D341Med (cell line): ENCODE data around the gene LIFR.

Source experiments
- DNase-seq: peaks from one replicate; pipeline ENCODE4 v3.0.0; 2012; ENCODE audit warnings: low spot score

Gene LIFR

GRCh38 chr5:38548064-38548759 is 8.2 kb downstream of the LIFR start:
- DNase-seq, result no peak

GRCh38 chr5:38547257-38547656 is 9.2 kb downstream of the LIFR start:
- DNase-seq, result no peak

- DNase-seq, result no peak
These were observed 9.7 kb downstream of the LIFR start for GRCh38 chr5:38546691-38547146.

- no peak for DNase-seq
These were observed 12.6 kb downstream of the LIFR start for GRCh38 chr5:38543886-38544285.

- no peak for DNase-seq
These were observed 13.4 kb downstream of the LIFR start for GRCh38 chr5:38543074-38543473.

- DNase-seq, result no peak
These were observed 15.2 kb downstream of the LIFR start for GRCh38 chr5:38541174-38541725.

- DNase-seq, result no peak
These were observed 16.1 kb downstream of the LIFR start for GRCh38 chr5:38540314-38540713.

- no peak for DNase-seq
These were observed 18.3 kb downstream of the LIFR start for GRCh38 chr5:38538161-38538560.

GRCh38 chr5:38537505-38537904 is 18.9 kb downstream of the LIFR start:
- DNase-seq, result no peak

- no peak for DNase-seq
These were observed 19.5 kb downstream of the LIFR start for GRCh38 chr5:38536968-38537367.

GRCh38 chr5:38535845-38536244 is 20.6 kb downstream of the LIFR start:
- DNase-seq, result no peak

GRCh38 chr5:38535248-38535750 is 21.1 kb downstream of the LIFR start:
- DNase-seq, result no peak

- DNase-seq, result no peak
These were observed 22.3 kb downstream of the LIFR start for GRCh38 chr5:38534156-38534453.

GRCh38 chr5:38533286-38534155 is 22.9 kb downstream of the LIFR start:
- no peak for DNase-seq

GRCh38 chr5:38532165-38532669 is 24.2 kb downstream of the LIFR start:
- peak; percentile 80 for DNase-seq

- DNase-seq, result no peak
These were observed 24.9 kb downstream of the LIFR start for GRCh38 chr5:38531518-38531917.

- no peak for DNase-seq
These were observed 26.3 kb downstream of the LIFR start for GRCh38 chr5:38529955-38530646.

- DNase-seq, result no peak
These were observed 28.2 kb downstream of the LIFR start for GRCh38 chr5:38528162-38528703.

GRCh38 chr5:38527475-38527874 is 29.0 kb downstream of the LIFR start:
- no peak for DNase-seq

GRCh38 chr5:38524022-38524421 is 32.4 kb downstream of the LIFR start:
- no peak for DNase-seq

GRCh38 chr5:38519476-38519875 is 37.0 kb downstream of the LIFR start:
- no peak for DNase-seq

- no peak for DNase-seq
These were observed 38.1 kb downstream of the LIFR start for GRCh38 chr5:38518341-38518740.
